GM23248 (cell line): ENCODE measurements around the gene C5.

Experiments used
- EZH2 ChIP-seq: fragments of 200-600 bp; sonication (generic); IDR thresholded peaks from 2 replicates; pipeline ENCODE4 v1.6.1; 2018; ENCODE audit warnings: antibody characterized with exemption, mild to moderate bottlenecking; ENCODE audit not compliant: insufficient read depth, poor library complexity, severe bottlenecking
- EZH2phosphoT487 ChIP-seq: fragments of 200-600 bp; sonication (generic); IDR thresholded peaks from 2 replicates; pipeline ENCODE4 v1.6.1; 2018; ENCODE audit warnings: antibody characterized with exemption, moderate library complexity, mild to moderate bottlenecking, low read depth; ENCODE audit not compliant: insufficient read depth

- TF ChIP-seq EZH2 (no peak), EZH2phosphoT487 (no peak)
Measured at GRCh38 chr9:120960001-120960400, 90.1 kb downstream of the C5 start.
